GM21423 (cell line): ENCODE data around the gene MEF2D.

Experiments
- ATAC-seq: cut with Tn5 transposase; IDR thresholded peaks from one replicate; pipeline ENCODE4 v1.9.1; 2021; ENCODE audit warnings: mild to moderate bottlenecking, moderate library complexity; ENCODE audit not compliant: unreplicated experiment

The MEF2D gene

DNA sequence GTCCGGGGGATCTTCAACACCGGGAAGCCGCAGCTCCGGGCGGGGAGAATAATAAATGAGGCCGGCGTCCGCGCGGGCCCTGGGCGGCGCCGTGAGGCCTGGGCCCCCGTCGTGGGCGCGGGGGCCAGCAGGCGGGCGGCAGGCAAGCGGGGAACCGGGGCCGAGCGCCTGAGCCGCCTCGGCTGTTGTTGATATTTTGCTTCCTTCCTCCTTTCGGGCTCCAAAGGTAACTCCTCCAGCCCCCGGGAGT, at the start of gene MEF2D:
Gene MEF2D, minus strand, starts transcription at position 233 of the 250 bp plus-strand sequence. CDS start 17,483 bp downstream, outside the sequence.
- ATAC-seq = peak; percentile 0

GRCh38 chr1:156550346-156550745, 49.8 kb upstream of the MEF2D start:
- ATAC-seq = no peak

- no peak for ATAC-seq
These were observed 49.3 kb upstream of the MEF2D start for GRCh38 chr1:156549831-156550230.

- ATAC-seq = no peak
These were observed 48.8 kb upstream of the MEF2D start for GRCh38 chr1:156549390-156549789.

DNA sequence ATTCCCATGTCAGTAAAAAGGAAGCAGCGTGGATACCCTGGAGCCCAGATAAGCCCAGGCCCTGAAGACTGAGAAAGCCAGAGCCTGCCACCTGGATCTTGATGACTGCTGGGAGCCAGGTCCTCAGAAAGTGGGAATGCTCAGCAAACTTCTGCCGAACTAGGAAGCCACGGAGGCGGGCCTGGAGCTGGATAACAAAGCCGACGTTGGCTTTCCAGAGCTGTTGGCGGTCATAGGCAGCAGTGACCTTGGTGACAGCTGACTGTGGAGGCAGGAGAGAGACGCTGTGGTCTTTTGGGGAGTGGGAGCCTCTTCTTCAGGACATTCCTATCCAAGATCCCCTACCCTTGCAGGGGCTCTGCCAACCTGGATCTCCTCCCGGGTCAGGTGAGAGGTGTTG, 47.4 kb upstream of the MEF2D start:
- no peak for ATAC-seq

DNA sequence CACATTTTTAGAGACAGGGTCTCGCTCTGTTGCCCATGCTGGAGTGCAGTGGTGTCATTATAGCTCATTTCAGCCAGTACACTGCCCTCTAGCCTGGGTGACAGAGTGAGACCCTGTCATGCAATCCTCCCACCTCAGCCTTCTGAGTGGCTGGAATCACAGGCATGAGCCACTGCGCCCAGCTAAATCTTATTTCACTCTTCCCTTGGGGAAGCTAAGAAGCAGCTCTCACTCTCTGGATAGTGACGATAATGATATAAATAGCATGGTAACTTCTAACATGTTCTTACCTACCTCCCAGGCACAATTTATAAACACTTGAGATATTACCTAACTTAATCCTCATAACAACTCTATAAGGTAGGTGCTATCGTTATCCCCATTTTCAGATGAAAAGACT, 46.9 kb upstream of the MEF2D start:
- no peak for ATAC-seq

- ATAC-seq = no peak
These were observed 45.7 kb upstream of the MEF2D start for GRCh38 chr1:156546267-156546666.

GRCh38 chr1:156544592-156545102, 44.1 kb upstream of the MEF2D start:
- ATAC-seq = no peak

DNA sequence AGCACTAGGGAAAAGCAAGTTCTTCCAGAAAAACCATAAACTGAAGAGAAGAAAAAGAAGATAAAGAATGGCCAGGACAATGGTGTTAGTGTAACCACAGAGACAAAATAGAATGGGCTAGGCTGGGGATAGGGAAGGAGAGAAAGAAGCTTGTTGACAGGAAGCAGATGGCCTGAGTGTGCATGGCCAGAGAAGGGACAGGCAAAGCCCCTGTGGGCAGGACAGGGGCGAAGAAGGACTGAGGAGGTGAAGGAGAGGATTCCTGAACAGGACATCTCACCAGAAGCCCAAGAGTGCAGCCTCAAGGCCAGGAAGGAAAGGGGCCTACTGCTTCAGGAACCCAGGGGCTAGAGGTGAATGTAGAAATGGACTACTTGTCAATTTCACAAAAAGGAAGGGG, 42.5 kb upstream of the MEF2D start:
- no peak for ATAC-seq

DNA sequence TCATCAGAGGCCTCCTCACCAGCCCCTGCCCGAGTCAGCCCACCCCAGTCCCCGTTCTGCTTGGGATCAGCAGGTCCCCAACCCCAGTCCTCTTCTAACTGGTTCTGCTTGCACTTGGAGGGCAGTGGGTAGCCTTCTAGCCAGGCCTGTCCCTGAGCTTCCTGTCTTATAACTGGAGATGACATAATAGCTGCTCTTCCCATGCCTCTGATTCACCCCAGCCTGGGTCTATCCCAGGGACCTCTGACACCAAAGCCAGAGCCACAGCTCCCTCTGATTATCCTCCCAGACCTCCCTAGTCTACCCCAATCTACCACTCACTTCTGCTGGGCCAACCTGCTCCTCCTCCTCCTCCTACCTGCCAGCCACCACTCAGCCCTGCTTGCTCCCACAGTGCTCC, 40.4 kb upstream of the MEF2D start:
- no peak for ATAC-seq

- no peak for ATAC-seq
These were observed 39.3 kb upstream of the MEF2D start for GRCh38 chr1:156539818-156540355.

GRCh38 chr1:156538711-156539440, 38.3 kb upstream of the MEF2D start:
- ATAC-seq = no peak

GRCh38 chr1:156537027-156537426, 36.5 kb upstream of the MEF2D start:
- no peak for ATAC-seq

GRCh38 chr1:156534424-156535060, 34.0 kb upstream of the MEF2D start:
- no peak for ATAC-seq

DNA sequence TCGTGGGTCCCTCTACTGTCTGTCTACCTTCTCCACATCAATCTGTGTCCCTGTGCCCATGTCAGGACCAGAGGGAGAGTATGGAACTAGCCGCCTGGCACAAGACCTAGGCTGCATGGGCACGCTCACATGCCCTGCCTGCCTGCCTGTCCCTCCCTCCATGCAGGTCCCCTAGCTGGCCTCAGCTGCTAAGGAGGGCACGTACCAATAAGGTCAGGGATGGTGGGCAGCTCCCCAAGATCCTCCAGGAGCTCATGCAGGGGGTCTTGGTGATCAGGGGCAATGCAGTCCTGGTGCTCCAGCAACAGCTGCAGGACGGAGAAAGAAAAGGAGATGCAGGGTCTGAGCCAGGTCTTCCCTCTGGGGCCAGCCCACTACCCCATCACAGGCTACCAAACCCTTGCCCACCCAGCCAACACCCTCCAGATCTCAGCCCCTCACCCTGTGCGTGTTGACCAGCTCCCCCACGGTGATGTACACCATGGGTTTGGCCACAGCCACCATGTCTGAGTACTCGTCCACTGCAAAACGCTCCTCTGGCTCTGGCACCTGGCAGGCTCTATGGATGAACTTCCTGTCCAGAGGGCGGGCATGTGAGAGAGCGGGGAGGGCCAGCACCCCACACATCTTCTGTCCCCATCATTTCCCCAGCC, 33.1 kb upstream of the MEF2D start:
- no peak for ATAC-seq

GRCh38 chr1:156532374-156532773, 31.8 kb upstream of the MEF2D start:
- no peak for ATAC-seq

- ATAC-seq = no peak
These were observed 29.4 kb upstream of the MEF2D start for GRCh38 chr1:156530006-156530405.

- no peak for ATAC-seq
These were observed 28.4 kb upstream of the MEF2D start for GRCh38 chr1:156528875-156529425.

DNA sequence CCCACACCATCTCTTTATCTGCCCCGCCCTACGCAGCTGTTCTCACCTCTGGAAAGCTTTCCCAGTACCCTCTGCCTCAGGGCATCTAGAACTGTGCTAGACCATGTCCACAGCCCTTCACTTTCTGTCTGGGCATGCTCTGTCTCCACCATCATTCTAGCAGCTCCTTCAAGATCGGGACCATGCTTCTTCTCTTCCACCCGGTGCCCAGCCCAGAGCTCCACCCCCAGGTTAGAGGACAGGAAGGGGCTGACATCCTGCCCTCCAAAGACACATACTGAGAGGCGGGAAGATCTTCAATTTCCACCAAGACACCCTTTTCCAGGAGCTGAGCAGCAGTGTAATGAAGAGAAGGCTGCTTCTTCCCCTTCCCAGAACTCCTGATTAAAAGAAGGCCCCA, 27.7 kb upstream of the MEF2D start:
- no peak for ATAC-seq

- ATAC-seq = no peak
These were observed 27.0 kb upstream of the MEF2D start for GRCh38 chr1:156527584-156527983.

DNA sequence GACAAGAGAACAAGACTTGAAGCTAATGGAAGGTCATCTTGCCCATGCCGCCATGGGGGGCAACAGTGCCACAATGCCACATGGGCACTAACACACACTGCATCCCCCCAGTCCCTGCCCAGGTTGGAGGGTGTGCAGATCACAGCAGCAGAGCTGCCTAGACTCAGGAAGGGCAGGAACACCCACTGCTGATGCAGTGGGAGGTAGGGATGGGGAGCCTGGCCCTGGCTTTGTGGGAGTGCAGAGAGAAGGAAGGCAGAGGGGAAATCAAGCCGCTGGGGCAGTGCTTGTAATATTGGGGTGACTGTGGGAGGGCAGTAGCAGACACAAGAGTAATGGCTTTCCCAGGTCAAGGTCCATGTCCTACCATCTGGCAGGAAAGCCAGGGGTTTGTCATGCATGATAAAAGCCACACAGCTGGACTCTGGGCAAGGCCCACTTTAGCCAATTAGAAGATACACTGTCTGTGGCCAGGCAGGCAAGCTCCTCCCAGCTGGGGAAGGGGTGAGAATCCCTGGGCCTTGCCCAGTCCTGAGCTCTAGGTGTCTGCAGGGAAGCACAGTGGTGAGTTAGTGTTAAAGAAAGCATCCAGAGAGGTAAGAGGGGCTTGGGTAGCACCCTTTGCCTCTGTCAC, 25.4 kb upstream of the MEF2D start:
- ATAC-seq = no peak
